ENCODE data around the gene FARP2. TPM values are rescaled to one million over a fixed set of nuclear protein-coding genes. Genes with fewer than 3 reads are reported as not detected.

Gene FARP2
- total and polyA plus RNA-seq, 10 of the 15 experiments (the other 5 are each of a cell fraction or from before 2014, with no cell fraction given) = 5.5 to 67.5 (median 36.8) TPM

DNA sequence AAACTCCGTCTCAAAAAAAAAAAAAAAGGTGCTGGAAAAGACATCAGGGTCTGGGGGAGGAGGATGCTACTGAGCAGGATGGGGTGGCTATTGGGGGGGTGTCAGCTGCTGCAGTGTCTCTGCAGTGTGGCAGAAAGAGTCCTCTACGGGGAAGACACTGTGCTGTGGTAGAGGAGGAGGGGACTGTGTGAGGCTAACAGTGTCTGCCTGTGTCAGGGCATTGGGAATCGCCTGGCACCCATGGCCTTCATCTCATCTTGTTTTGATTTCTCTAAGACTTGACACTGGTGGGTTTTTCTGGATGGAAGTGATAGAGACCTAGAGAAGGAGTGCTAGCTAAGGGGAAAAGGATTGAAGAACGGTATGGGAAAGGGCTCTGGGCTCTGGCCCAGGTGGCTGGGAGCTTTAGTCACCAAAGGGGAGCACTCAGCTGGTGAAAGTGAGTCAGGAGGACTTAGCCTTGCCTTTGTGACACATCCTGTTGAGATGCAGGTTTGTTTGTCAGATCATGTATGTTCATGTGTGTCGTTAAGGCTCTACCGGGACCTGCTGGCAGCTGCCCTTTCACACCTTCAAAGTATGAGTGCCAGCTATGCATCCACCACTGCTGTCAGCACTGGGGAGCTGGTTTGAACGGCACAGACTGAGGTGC lies 58.0 kb downstream of the FARP2 start:
- DNase-seq (ENCODE audit: low read depth, low spot score) (no peak), ATAC-seq (no peak), FAIRE-seq (no peak)
- POLR2A ChIA-PET = no interaction called here
- Histone ChIP-seq H2AFZ (ENCODE audit: control insufficient read depth, low read depth, low read length) (no peak overlapping the region), H3K4me1 (ENCODE audit: control insufficient read depth, insufficient read depth, low read length) (no peaks in the 10 kb centered on the region), H3K36me3 (ENCODE audit: control insufficient read depth in 2 of 2, insufficient read depth in 2 of 2, low read length in 1 of 2) (peaks cover 7 to 23% of the 10 kb centered on the region in 2 experiments), H3K4me2 (ENCODE audit: control insufficient read depth, insufficient read depth) (no peak overlapping the region), H3K27ac (ENCODE audit: control insufficient read depth, insufficient read depth) (no peak overlapping the region), H3K4me3 (no peak overlapping the region), H4K20me1 (ENCODE audit: control insufficient read depth, insufficient read depth) (no peaks in the 10 kb centered on the region), H3K9me3 (replicated peaks; ENCODE audit: control insufficient read depth, insufficient read depth, low read length) (no peaks in the 10 kb centered on the region), H3K9ac (ENCODE audit: control insufficient read depth, insufficient read depth, low read length) (no peak overlapping the region), H3K79me2 (ENCODE audit: control insufficient read depth, insufficient read depth, low read length) (no peaks in the 10 kb centered on the region), H3K27me3 (replicated peaks in 1 of 2; ENCODE audit: control insufficient read depth in 2 of 2, insufficient read depth in 2 of 2, low read length in 1 of 2) (no peaks in the 10 kb centered on the region)
- CTCF ChIA-PET = interaction anchor here (0.6 kb wide), 1 partner anchor 586 kb away, joined by 4 read pairs; no protein-coding TSS in a partner anchor
- RAD21 ChIA-PET (ENCODE audit: unreplicated experiment) = no interaction called here
- intact Hi-C loops (cut with micrococcal nuclease; ENCODE audit: unreplicated experiment) = no loop called here
- in situ Hi-C loops (cut with MboI) = no loop called here
- no TSS peak for BruUV-seq (replicated peaks)
- WGBS (ENCODE audit: insufficient coverage, insufficient replicate concordance, low lambda C conversion rate, missing lambda C conversion rate) = 87% methylated on average over 7 of the region's 7 CpGs
- SMC1A ChIA-PET (ENCODE audit: uncharacterized antibody, unreplicated experiment) = no interaction called here
- TF ChIP-seq YY1 (IDR thresholded peaks at IDR 0.05; ENCODE audit: low read depth, low read length) = no peak
- TF ChIP-seq ATF3 (IDR thresholded peaks at IDR 0.05; ENCODE audit: borderline replicate concordance, extremely low read depth, low read depth, low read length) = no peak
- no peak for TF ChIP-seq NFXL1 (IDR thresholded peaks at IDR 0.05; ENCODE audit: borderline replicate concordance)
- TF ChIP-seq TBL1XR1 (IDR thresholded peaks at IDR 0.05; ENCODE audit: low read depth, low read length) = no peak
- TF ChIP-seq NR2F1 (conservative IDR thresholded peaks at IDR 0.05) = no peak
- TF ChIP-seq EGR1 (IDR thresholded peaks at IDR 0.05; ENCODE audit: borderline replicate concordance in 1 of 2, low read depth in 2 of 2, low read length in 2 of 2) = no peak
- TF ChIP-seq, protein P1, sequence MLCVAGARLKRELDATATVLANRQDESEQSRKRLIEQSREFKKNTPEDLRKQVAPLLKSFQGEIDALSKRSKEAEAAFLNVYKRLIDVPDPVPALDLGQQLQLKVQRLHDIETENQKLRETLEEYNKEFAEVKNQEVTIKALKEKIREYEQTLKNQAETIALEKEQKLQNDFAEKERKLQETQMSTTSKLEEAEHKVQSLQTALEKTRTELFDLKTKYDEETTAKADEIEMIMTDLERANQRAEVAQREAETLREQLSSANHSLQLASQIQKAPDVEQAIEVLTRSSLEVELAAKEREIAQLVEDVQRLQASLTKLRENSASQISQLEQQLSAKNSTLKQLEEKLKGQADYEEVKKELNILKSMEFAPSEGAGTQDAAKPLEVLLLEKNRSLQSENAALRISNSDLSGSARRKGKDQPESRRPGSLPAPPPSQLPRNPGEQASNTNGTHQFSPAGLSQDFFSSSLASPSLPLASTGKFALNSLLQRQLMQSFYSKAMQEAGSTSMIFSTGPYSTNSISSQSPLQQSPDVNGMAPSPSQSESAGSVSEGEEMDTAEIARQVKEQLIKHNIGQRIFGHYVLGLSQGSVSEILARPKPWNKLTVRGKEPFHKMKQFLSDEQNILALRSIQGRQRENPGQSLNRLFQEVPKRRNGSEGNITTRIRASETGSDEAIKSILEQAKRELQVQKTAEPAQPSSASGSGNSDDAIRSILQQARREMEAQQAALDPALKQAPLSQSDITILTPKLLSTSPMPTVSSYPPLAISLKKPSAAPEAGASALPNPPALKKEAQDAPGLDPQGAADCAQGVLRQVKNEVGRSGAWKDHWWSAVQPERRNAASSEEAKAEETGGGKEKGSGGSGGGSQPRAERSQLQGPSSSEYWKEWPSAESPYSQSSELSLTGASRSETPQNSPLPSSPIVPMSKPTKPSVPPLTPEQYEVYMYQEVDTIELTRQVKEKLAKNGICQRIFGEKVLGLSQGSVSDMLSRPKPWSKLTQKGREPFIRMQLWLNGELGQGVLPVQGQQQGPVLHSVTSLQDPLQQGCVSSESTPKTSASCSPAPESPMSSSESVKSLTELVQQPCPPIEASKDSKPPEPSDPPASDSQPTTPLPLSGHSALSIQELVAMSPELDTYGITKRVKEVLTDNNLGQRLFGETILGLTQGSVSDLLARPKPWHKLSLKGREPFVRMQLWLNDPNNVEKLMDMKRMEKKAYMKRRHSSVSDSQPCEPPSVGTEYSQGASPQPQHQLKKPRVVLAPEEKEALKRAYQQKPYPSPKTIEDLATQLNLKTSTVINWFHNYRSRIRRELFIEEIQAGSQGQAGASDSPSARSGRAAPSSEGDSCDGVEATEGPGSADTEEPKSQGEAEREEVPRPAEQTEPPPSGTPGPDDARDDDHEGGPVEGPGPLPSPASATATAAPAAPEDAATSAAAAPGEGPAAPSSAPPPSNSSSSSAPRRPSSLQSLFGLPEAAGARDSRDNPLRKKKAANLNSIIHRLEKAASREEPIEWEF (IDR thresholded peaks at IDR 0.05; ENCODE audit: insufficient replicate concordance, low read depth, low read length) = no peak
- TF ChIP-seq ZNF622 (IDR thresholded peaks at IDR 0.05) = no peak
- TF ChIP-seq CHD2 (IDR thresholded peaks at IDR 0.05; ENCODE audit: borderline replicate concordance, low read depth, low read length) = no peak
- no peak for TF ChIP-seq ZNF274 (IDR thresholded peaks at IDR 0.05; ENCODE audit: insufficient read depth, insufficient read length)
- no peak for TF ChIP-seq RAD51 (IDR thresholded peaks at IDR 0.05)
- TF ChIP-seq, protein P2, sequence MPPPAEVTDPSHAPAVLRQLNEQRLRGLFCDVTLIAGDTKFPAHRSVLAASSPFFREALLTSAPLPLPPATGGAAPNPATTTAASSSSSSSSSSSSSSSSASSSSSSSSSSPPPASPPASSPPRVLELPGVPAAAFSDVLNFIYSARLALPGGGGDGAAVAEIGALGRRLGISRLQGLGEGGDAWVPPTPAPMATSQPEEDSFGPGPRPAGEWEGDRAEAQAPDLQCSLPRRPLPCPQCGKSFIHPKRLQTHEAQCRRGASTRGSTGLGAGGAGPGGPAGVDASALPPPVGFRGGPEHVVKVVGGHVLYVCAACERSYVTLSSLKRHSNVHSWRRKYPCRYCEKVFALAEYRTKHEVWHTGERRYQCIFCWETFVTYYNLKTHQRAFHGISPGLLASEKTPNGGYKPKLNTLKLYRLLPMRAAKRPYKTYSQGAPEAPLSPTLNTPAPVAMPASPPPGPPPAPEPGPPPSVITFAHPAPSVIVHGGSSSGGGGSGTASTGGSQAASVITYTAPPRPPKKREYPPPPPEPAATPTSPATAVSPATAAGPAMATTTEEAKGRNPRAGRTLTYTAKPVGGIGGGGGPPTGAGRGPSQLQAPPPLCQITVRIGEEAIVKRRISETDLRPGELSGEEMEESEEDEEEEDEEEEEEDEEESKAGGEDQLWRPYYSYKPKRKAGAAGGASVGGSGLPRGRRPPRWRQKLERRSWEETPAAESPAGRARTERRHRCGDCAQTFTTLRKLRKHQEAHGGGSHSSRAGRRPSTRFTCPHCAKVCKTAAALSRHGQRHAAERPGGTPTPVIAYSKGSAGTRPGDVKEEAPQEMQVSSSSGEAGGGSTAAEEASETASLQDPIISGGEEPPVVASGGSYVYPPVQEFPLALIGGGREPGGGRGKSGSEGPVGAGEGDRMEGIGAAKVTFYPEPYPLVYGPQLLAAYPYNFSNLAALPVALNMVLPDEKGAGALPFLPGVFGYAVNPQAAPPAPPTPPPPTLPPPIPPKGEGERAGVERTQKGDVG (CRISPR knock-in tag; IDR thresholded peaks at IDR 0.05) = no peak
- TF ChIP-seq NFYA (IDR thresholded peaks at IDR 0.05; ENCODE audit: borderline replicate concordance, low read depth, low read length) = no peak
- no peak for TF ChIP-seq BACH1 (IDR thresholded peaks at IDR 0.05; ENCODE audit: borderline replicate concordance)
- TF ChIP-seq ZBED1 (IDR thresholded peaks at IDR 0.05; ENCODE audit: borderline replicate concordance) = no peak
- no peak for TF ChIP-seq EZH2 (IDR thresholded peaks at IDR 0.05; ENCODE audit: borderline replicate concordance, control insufficient read depth, low read depth, low read length)
- TF ChIP-seq IRF4 (IDR thresholded peaks at IDR 0.05; ENCODE audit: low read depth, low read length) = no peak

All from GM12878 (cell line).